Measurements from ENCODE around the gene AUTS2.
A peak's percentile ranks its signal among the peaks of the same experiment; 100 is the strongest.

Gene AUTS2

GRCh38 chr7:69598081-69598486 lies at the start of gene AUTS2:
Gene AUTS2, plus strand, starts transcription at chr7:69598475. Its CDS starts 1,179 bp downstream, at chr7:69599654.
- peak; percentile 79 for DNase-seq

GRCh38 chr7:69550991-69551390 lies 47.3 kb upstream of the AUTS2 start:
- no peak for DNase-seq

- DNase-seq, result no peak
These were observed 45.1 kb upstream of the AUTS2 start for GRCh38 chr7:69553190-69553589.

DNA sequence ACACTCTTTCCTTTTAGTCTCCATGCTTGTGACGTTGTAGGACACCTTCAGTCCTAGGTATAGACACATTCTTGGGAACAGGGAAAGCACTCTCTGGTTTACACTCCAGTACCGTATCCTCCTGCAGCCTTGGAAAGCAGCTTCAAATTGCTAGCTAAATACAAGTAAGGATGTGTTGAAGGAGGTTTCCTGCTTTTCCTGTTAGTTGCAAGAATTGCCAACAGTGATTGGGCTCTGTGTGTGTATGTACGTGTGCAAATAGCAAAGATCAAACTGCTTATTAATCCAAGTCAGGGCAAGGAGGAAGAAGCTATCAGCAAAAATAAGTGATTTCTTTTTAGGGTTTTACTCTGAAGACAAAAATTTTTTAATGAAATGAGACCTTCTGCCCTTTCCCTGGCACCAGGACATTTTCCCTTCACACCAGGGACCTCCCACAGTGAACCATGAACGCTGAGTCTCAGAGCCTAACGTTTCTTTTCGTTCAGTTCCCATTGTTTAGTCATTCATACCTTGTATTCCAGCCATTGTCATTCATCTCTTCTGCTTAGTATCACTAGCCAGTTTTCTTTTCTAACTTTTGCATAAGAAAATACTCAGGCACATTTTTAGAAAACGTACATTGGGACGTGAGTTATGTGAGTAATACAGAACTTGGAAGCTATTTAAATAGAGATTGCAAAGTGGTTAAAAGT lies 36.9 kb upstream of the AUTS2 start:
- DNase-seq, result no peak

- no peak for DNase-seq
These were observed 33.5 kb upstream of the AUTS2 start for GRCh38 chr7:69564454-69565417.

DNA sequence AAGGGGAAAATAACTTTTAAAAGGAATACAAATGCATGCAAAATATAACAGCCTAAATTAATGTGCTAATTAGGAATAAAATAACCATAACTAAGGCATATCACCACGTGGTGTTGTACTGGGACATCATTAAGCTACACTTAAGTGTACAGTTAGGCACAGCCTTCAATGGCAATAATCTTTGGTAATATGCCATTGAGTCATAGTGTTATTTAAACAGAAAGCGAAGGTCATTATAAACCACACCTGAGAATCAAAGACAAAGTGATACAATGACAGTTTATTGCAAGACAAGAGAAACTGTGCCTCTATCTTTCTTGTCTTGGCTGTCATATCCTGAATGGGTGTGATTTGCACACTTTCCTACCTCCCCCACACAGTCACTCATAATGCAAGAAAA lies 30.5 kb upstream of the AUTS2 start:
- DNase-seq, result no peak

DNA sequence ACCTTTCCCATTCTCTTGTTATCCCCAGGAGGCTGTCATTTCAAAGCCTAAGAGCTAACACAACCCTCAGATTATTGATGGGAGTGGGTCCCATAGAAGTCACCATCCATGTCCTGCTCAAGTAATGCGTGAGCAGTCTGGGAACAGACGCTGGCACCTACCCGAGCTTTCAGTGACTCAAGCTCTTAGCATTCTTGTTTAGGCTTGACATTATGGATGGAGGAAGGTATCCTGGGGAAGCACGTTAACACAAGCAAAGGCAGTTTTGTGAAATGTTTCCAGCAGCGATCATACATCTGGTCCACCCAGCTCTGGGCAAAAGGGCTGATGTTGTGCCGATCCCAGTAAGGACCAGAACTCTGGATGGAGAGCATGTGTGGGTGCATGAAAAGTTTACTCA lies 30.0 kb upstream of the AUTS2 start:
- no peak for DNase-seq

DNA sequence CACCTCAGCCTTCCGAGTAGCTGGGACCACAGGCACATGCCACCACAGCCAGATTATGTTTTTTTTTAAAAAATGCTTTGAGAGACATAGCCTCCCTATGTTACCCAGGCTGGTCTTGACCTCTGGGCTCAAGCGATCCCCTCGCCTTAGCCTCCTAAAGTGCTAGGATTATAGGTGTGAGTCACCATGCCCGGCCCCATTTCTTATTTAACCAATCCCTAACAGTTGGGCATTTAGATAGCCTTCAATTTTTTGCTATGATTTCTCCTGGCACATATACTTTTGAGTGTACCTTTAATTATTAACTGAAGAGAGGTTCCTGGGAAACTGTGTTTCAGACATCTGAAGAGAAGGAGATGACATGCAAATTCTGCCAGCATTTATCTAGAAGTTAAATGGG lies 22.6 kb upstream of the AUTS2 start:
- DNase-seq, result no peak

DNA sequence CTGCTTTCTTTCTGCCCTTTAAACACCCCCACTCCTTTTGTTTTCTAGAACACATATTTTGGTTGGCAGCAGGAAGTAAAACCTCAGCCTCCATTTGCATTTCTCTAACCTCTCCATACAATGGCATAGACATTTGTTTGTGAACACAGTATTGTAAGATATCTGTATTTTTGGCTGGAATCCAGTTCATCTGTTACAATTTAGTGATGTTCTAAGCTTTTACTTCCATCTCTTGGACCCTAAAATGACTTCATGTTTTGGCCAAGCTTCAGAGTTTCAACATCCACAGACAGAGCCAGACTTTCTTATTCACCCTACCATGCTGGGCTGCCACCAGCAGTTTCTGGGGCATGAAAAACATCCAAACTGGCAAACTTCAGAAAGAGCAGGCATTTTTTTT lies 21.1 kb upstream of the AUTS2 start:
- DNase-seq, result no peak

- no peak for DNase-seq
These were observed 13.1 kb upstream of the AUTS2 start for GRCh38 chr7:69585169-69585568.

DNA sequence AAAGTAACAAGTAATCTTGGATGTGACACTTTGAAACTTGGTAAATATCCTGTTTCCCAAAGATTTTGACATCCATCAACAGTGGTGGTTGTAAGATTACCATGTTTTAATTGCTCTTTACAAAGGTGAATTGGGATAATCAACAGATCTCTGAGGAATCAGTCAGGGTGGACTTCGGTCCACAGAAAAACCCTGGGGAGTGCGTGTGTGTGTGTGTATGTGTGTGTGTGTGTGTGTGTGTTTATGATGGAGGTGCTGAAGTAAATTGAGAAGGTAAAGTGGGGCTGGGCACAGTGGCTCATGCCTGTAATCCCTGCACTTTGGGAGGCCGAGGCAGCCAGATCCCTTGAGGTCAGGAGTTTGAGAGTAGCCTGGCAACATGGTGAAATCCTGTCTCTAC lies 12.0 kb upstream of the AUTS2 start:
- DNase-seq, result no peak

DNA sequence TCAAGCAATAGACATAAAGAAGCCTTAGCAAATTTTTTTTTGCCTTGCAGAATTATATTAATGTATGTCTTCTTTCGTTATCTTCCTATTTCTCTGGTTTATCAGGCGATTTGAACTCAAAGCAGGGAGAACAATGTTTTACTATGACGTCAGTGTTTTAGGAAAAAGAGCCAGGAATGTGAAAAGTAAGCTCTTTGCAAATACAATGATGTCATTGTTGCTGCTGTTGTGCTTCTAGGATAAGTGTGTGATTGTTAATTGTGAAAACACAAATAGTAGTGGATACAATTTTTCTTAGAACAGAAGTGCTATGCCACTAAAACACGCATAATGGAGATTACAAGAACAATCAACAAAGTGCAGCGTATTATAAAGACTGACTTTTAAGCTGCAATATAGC lies 9.5 kb upstream of the AUTS2 start:
- DNase-seq, result no peak

GRCh38 chr7:69591805-69592204 lies 6.5 kb upstream of the AUTS2 start:
- no peak for DNase-seq

DNA sequence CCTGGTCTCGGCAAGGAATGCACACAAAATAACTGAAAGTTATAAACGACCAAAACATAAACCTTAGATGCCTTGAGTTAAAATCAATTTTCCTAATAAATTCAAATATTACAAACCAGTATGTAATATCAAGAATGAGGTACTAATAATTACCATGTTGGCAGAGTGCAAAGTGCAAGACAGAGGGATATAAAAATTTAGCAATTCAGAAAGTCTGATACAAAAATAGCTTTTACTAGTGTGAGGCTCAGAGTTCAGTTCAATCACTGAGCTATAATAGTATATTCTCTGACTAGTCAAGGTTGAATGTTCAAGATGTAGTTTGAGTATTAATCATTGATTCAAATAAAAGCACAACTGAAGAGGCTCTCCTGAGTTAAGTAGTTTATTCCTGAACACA lies 4.8 kb upstream of the AUTS2 start:
- no peak for DNase-seq

- no peak for DNase-seq
These were observed 2.9 kb upstream of the AUTS2 start for GRCh38 chr7:69595415-69595814.

GRCh38 chr7:69596056-69596455 lies 2.2 kb upstream of the AUTS2 start:
- DNase-seq, result no peak

DNA sequence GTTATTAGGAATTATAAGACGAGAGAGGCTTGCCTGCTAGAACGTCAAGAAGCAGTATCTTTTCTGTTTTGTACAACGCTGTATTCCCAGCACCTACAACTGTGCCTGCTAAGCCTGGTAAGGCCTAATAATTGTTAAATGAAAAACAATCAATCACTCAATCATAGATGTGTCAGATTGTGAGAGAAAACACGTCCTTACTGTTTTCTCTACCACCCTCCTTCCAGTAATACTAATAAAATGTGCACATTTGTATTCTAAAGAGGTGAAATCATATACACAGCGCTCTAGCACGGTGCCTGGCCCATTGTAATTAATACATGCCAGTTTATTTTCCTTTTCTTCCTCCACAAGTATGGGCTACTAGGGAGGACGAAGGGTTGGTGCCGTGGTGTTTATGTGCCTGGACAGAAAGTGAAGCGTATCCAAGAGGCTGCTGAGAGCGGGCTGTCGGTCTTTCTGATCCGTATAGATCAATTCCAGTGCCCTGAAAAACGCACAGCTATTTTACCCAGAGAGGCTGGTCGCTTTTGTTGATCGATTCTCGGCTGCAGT lies 1.5 kb upstream of the AUTS2 start:
- DNase-seq, result no peak

DNA sequence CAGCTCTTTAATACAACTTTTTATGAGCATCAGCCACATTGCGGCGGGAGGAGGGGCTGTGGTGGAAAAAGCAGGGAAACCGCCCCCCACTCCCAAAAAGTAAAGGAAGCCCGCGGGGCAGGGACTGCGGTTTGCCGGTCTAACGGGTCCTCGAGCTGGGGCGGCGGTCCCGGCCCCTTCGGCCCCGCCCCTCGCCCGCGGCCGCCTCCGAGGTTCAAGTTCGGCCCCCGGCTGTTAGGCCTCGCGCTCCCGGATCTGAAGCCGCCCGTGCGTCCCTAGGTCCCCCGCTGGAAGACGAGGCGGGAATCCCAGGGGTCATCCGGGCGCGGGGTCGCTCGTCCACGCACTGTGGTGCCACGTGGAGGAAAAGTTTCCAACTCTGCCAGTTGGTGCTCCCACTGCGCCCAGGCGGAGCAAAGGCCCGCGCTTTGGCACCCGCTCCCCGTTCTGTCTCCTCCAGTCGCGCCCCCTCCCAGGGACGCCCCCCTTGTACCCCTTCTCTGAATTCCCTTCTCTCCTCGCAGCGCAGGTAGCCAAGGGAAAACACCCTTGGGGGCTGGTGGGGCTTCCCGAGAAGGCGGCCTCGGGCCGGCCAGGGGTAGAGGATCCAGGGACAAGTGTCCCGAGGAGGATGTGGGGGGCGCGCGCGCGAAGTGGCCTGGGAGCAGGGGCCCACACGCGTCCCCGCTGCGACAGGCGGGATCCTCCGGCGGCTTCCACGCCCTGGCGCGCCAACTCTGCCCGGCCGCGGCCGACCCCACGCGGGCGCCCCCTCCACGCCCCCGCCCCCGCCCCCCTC lies 798 bp upstream of the AUTS2 start:
- DNase-seq, result no peak

- DNase-seq, result no peak
These were observed 411 bp downstream of the AUTS2 start for GRCh38 chr7:69598487-69599285.

DNA sequence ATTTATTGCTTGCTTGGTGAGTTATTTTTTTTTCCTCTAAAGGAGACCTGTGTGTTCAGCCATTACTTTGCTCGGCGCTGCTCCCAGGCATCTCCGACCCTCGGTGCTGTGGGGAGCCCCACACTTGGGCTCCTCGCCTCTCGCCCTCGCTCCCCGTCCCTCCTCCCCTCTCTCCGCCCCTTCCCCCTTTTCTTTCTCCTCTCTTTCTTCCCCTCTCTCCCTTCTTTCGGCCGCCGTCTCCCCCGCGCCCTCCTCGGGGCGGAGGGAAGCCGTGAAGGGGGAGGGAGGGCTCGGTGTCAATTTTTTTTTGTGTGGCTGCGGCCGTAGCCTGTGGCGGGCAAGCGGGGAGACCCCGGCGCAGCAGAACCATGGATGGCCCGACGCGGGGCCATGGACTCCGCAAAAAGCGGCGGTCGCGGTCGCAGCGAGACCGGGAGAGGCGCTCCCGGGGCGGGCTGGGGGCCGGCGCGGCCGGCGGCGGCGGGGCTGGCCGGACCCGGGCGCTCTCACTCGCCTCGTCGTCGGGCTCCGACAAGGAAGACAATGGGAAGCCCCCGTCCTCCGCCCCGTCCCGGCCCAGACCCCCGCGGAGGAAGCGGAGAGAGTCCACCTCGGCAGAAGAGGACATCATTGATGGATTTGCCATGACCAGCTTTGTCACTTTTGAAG lies 1.1 kb downstream of the AUTS2 start:
- DNase-seq, result no peak

DNA sequence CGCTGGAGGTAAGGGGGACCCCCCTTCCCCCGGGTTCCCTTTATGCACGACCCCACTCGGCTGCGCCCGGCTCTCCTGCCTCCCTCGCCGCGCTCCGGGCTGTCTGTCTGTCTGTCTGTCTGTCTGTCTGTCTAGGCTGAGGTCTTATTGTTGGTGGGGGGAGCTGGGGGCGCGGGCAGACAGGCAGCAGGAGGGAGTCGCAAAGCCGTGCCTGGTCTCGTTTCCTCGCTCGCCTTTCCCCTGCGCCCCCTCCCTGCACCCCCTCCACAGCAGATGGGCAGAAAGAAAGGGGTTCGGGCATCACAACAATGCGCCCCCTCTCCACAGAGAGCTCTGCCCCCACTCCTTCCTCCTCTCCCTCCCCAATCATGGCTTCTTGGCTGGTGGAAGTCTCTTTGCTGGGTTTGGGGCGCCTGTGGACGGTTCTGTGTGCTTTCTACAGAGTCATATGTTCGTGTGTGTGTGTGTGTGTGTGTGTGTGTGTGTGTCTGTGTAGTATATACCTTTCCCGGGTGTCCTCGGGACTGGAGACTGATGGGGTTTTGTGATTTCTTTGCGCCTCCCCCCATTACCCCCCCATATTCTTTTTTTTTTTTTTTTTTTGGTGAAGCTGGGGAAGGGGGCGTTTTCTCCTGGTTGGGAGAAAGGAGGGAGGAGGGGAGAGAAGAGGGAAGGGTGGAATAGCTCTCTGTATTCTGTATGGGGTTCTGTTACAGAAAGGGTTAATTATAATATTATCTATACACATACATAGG lies 1.9 kb downstream of the AUTS2 start:
- peak; percentile 17 for DNase-seq

Data from CD4-positive, alpha-beta T cell treated with Interleukin-15 for 1 hour (primary cell).